ENCODE results near the gene ZNF112. TPM values are rescaled to one million over a fixed set of nuclear protein-coding genes. Genes with fewer than 3 reads are reported as not detected.

The ZNF112 gene
- total RNA-seq, 1 experiment from 2014 or later: 3.3 TPM

DNA sequence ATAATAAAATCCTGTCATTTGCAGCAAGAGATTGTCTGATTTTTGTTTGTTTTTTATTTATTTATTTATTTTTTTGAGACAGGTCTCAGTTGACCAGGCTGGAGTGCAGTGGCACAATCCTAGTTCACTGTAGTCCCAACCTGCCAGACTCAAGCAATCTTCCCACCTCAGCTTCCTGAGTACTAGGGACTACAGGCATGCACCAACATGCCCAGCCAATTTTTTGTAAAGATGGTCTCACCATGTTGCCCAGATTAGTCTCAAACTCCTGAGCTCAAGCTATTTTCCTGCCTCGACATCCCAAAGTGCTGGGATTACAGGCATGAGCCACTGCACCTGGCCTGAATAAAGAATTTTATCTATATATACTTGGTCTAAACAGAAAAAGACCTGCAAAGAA is 79.1 kb downstream of the ZNF112 start:
- TF ChIP-seq, protein P1, sequence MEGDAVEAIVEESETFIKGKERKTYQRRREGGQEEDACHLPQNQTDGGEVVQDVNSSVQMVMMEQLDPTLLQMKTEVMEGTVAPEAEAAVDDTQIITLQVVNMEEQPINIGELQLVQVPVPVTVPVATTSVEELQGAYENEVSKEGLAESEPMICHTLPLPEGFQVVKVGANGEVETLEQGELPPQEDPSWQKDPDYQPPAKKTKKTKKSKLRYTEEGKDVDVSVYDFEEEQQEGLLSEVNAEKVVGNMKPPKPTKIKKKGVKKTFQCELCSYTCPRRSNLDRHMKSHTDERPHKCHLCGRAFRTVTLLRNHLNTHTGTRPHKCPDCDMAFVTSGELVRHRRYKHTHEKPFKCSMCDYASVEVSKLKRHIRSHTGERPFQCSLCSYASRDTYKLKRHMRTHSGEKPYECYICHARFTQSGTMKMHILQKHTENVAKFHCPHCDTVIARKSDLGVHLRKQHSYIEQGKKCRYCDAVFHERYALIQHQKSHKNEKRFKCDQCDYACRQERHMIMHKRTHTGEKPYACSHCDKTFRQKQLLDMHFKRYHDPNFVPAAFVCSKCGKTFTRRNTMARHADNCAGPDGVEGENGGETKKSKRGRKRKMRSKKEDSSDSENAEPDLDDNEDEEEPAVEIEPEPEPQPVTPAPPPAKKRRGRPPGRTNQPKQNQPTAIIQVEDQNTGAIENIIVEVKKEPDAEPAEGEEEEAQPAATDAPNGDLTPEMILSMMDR (conservative IDR thresholded peaks at IDR 0.05): no peak

More for the DNA sequence above, 79.1 kb downstream of the ZNF112 start:
- Histone ChIP-seq H4K20me1 (ENCODE audit: control insufficient read depth, insufficient read depth, insufficient read length) (no peaks in the 10 kb centered on the region), H3T11ph (ENCODE audit: low read length) (no peak overlapping the region), H3K9ac (ENCODE audit: extremely low read depth, insufficient read length, low read length) (no peak overlapping the region), H3K4me2 (ENCODE audit: insufficient read depth, insufficient read length, low read length) (no peak overlapping the region), H4K5ac (ENCODE audit: insufficient read length, low read depth, low read length) (no peak overlapping the region), H3K23ac (ENCODE audit: insufficient read length, low read depth, low read length) (no peak overlapping the region), H3K4me1 (ENCODE audit: insufficient read depth, low read length) (no peaks in the 10 kb centered on the region), H2BK5ac (ENCODE audit: insufficient read length, low read length) (no peak overlapping the region), H2AK5ac (ENCODE audit: insufficient read length, low read length) (no peak overlapping the region), H3K27ac (ENCODE audit: insufficient read length, low read depth, low read length) (no peak overlapping the region), H3K9me3 (ENCODE audit: control insufficient read depth, low read depth, low read length) (peaks cover 8% of the 10 kb centered on the region), H3K56ac (ENCODE audit: insufficient read length, low read depth, low read length) (no peak overlapping the region), H4K8ac (replicated peaks; ENCODE audit: insufficient read length, low read depth, low read length) (no peak overlapping the region), H3K4ac (ENCODE audit: low read depth, low read length) (no peak overlapping the region), H3K27me3 (ENCODE audit: insufficient read depth, low read length) (no peaks in the 10 kb centered on the region), H2BK15ac (ENCODE audit: low read depth, low read length) (no peak overlapping the region), H3K14ac (ENCODE audit: insufficient read depth, low read length) (no peak overlapping the region), H2BK20ac (ENCODE audit: low read depth, low read length, poor library complexity, severe bottlenecking) (no peak overlapping the region), H2BK120ac (ENCODE audit: low read depth, low read length, poor library complexity, severe bottlenecking) (no peak overlapping the region), H4K91ac (ENCODE audit: insufficient read length, low read depth, low read length) (no peak overlapping the region), H3K18ac (ENCODE audit: insufficient read length, low read depth, low read length) (no peak overlapping the region), H3K23me2 (ENCODE audit: insufficient read length, low read depth, low read length, poor library complexity, severe bottlenecking) (no peaks in the 10 kb centered on the region), H2BK12ac (ENCODE audit: insufficient read length, low read depth, low read length) (no peak overlapping the region), H3K79me2 (ENCODE audit: insufficient read depth, low read length) (no peaks in the 10 kb centered on the region), H3K79me1 (ENCODE audit: insufficient read depth, low read depth, low read length, poor library complexity, severe bottlenecking) (no peaks in the 10 kb centered on the region), H2AFZ (ENCODE audit: low read length) (no peak overlapping the region)
- no CpG with 5 or more reads among the region's 1 CpG for WGBS (ENCODE audit: extremely low coverage, insufficient read length, low lambda C conversion rate)
- Mint-ChIP-seq H3K27ac (no peak overlapping the region), H3K36me3 (ENCODE audit: insufficient read depth in 1 of 3, low read depth in 3 of 3) (peaks cover 48 to 64% (median 60%) of the 10 kb centered on the region in 3 experiments), H3K9me3 (peaks cover 66 to 78% of the 10 kb centered on the region in 2 experiments), H3K27me3 (ENCODE audit: low read depth) (no peaks in the 10 kb centered on the region; the same call in 1 of the 2 replicates), H3K4me1 (no peaks in the 10 kb centered on the region), H3K4me3 (no peak overlapping the region)
- no peak for DNase-seq

Other genes starting within 250 kb of the ZNF112 start
- gene ZNF225, start 243.3 kb downstream of the ZNF112 start, total RNA-seq (2021): 3.9 and 4.8 TPM in 2 replicates
- 12.4 TPM in 2 replicates for gene ZNF234, start 215.1 kb downstream of the ZNF112 start, total RNA-seq (2021)
- gene ZNF226, start 191.6 kb downstream of the ZNF112 start, total RNA-seq (2021): 12.1 and 15.3 TPM in 2 replicates
- gene ZNF227, start 144.1 kb downstream of the ZNF112 start, total RNA-seq (2021): 19.8 and 22.6 TPM in 2 replicates
- 1.9 and 2.5 TPM in 2 replicates for gene ZNF233, start 96.8 kb downstream of the ZNF112 start, total RNA-seq (2021)
- gene ZNF235, start 51.7 kb downstream of the ZNF112 start, total RNA-seq (2021): 5.4 and 6.6 TPM in 2 replicates
- 3.9 TPM in 2 replicates for gene ZNF285, start 44.9 kb upstream of the ZNF112 start, total RNA-seq (2021)
- 5.6 and 7.4 TPM in 2 replicates for gene ZNF229, start 91.8 kb upstream of the ZNF112 start, total RNA-seq (2021)
- 13.2 and 13.6 TPM in 2 replicates for gene ZNF180, start 143.8 kb upstream of the ZNF112 start, total RNA-seq (2021)
- not detected in 2 replicates for gene CEACAM20, start 173.0 kb upstream of the ZNF112 start, total RNA-seq (2021)